ENCODE results near the gene VIPR1. TPM values are rescaled to one million over a fixed set of nuclear protein-coding genes. Genes with fewer than 3 reads are reported as not detected.
"Not testable (repeated sequence)": the region's sequence is repeated elsewhere in the genome, so short reads cannot be mapped to it uniquely, and the experiment has no call there.

The VIPR1 gene
- total RNA-seq, 4 donors from 2014 or later, result 3.0 to 6.6 (median 4.6) TPM

DNA sequence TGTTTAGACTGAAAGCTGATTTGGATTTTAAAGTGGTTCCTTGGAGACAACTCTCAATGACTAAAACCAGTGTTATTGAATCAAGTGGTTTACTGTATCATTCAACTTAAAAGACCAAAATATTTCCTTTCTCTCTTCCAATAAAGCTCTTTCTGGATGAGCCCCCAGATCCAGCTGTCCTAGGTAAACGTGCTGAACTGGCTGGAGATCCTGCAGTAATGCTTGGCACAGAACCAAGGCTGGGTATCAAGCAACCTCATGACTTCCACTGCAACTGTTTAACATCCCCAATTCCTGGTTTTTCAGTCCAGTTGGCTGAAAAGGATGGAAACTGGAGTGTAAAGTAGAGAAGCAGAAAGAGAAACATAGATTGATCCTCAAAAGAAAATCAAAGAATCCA, 50.4 kb downstream of the VIPR1 start:
- no peak for DNase-seq (ENCODE audit: extremely low spot score)
- Histone ChIP-seq H3K9me3 (no peaks in the 10 kb centered on the region), H3K4me1 (peaks cover 0 to 1% (median under 1%) of the 10 kb centered on the region in 4 donors), H3K27me3 (no peaks in the 10 kb centered on the region), H3K36me3 (peaks cover 46 to 93% (median 77%) of the 10 kb centered on the region in 4 donors), H3K27ac (replicated peaks in 1 of 4) (no peak overlapping the region), H3K4me3 (no peak overlapping the region)
- TF ChIP-seq POLR2A (IDR thresholded peaks at IDR 0.05; ENCODE audit: low read depth), result no peak
- TF ChIP-seq EP300 (IDR thresholded peaks at IDR 0.05), result no peak
- TF ChIP-seq POLR2AphosphoS5 (IDR thresholded peaks at IDR 0.05), result no peak
- TF ChIP-seq, protein P1, sequence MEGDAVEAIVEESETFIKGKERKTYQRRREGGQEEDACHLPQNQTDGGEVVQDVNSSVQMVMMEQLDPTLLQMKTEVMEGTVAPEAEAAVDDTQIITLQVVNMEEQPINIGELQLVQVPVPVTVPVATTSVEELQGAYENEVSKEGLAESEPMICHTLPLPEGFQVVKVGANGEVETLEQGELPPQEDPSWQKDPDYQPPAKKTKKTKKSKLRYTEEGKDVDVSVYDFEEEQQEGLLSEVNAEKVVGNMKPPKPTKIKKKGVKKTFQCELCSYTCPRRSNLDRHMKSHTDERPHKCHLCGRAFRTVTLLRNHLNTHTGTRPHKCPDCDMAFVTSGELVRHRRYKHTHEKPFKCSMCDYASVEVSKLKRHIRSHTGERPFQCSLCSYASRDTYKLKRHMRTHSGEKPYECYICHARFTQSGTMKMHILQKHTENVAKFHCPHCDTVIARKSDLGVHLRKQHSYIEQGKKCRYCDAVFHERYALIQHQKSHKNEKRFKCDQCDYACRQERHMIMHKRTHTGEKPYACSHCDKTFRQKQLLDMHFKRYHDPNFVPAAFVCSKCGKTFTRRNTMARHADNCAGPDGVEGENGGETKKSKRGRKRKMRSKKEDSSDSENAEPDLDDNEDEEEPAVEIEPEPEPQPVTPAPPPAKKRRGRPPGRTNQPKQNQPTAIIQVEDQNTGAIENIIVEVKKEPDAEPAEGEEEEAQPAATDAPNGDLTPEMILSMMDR (IDR thresholded peaks at IDR 0.05), result no peak
- 23% methylated on average over 1 of the region's 1 CpG for WGBS
- intact Hi-C loops (cut with DNase I), result no loop called here

DNA sequence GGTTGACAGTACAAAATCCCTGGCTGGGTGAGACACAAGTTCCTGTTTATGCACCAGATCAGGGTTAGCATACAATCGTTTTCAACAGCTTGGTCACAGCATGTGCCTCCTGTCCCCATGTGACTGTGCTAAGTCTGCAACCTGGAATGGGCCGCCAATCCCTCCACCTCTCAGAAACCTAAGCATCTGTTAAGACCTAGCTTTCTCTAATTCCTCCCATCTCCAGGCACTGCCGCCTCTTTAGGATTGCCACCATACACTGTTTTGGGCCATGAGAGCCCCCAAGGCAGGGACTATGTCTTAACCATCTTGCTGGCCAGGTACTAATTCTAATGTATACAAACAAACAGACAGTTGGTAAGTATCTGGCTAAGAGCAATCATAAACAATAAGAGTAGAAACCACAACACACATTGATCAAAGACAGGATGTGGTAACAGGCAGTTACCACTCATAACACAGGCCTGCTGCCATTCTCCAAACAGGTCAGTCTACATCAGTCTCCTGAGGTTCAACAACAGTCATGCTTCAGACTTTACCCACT, 53.7 kb downstream of the VIPR1 start:
- no peak overlapping the region for H3K4me3 ChIP-seq
- peak; percentile 80 for DNase-seq (ENCODE audit: extremely low spot score)
- no peaks in the 10 kb centered on the region for H3K27me3 ChIP-seq
- intact Hi-C loops (cut with DNase I), result no loop called here
- H3K36me3 ChIP-seq, result peaks cover 55 to 97% (median 83%) of the 10 kb centered on the region in 4 donors
- no peak overlapping the region for H3K27ac ChIP-seq (replicated peaks in 1 of 4)
- TF ChIP-seq EP300 (IDR thresholded peaks at IDR 0.05) (no peak), POLR2A (IDR thresholded peaks at IDR 0.05; ENCODE audit: low read depth) (no peak), POLR2AphosphoS5 (IDR thresholded peaks at IDR 0.05) (no peak)
- TF ChIP-seq, protein P1 (IDR thresholded peaks at IDR 0.05), result no peak
- WGBS, result 70% methylated on average over 3 of the region's 3 CpGs
- no peaks in the 10 kb centered on the region for H3K4me1 ChIP-seq
- H3K9me3 ChIP-seq, result no peaks in the 10 kb centered on the region

DNA sequence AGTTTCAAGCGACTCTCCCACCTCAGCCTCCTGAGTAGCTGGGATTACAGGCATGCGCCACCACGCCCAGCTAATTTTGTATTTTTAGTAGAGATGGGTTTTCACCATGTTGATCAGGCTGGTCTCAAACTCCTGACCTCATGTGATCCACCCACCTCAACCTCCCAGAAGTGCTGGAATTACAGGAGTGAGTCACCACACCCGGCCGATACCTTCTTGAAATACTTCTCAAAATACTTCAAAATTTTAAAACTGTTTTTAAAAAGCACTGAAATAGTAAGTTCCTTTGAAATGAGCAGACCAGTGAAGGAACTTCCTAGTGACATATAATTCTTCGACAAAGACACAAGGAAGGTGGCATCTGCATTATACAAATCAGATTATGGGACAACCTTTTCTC, 54.4 kb downstream of the VIPR1 start:
- H3K4me3 ChIP-seq; H3K27ac ChIP-seq (replicated peaks in 1 of 4); DNase-seq (ENCODE audit: extremely low spot score); H3K27me3 ChIP-seq; H3K4me1 ChIP-seq; intact Hi-C loops (cut with DNase I); H3K9me3 ChIP-seq: not testable (repeated sequence)
- 96% methylated on average over 6 of the region's 6 CpGs for WGBS
- H3K36me3 ChIP-seq, result peaks cover 55 to 98% (median 87%) of the 10 kb centered on the region in 4 donors

DNA sequence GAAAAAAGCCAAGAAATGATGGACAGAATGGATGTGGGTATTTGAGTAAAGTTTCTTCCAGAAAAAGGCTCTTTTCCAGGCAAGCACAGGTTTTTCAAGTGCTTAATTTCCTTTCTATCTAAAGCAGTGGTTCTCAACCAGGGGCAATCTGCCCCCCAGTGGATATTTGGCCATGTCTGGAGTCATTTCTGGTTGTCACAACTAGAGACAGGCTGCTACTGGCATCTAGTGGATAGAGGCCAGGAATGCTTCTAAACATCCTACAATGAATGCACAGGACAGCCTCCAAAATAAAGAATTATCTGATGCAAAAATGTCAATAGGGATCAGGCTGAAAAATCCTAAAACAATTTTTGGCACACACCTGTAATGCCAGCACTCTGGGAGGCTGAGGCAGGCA, 55.4 kb downstream of the VIPR1 start:
- Histone ChIP-seq H3K4me3 (no peak overlapping the region), H3K9me3 (no peaks in the 10 kb centered on the region), H3K27ac (replicated peaks in 1 of 4) (no peak overlapping the region), H3K4me1 (peaks cover 0 to 9% (median 0%) of the 10 kb centered on the region in 4 donors), H3K27me3 (no peaks in the 10 kb centered on the region), H3K36me3 (peaks cover 55 to 98% (median 91%) of the 10 kb centered on the region in 4 donors)
- TF ChIP-seq, protein P1 (IDR thresholded peaks at IDR 0.05), result peak in 1 of 3 experiments; percentile 9
- no peak for TF ChIP-seq POLR2A (IDR thresholded peaks at IDR 0.05; ENCODE audit: low read depth)
- intact Hi-C loops (cut with DNase I), result no loop called here
- DNase-seq (ENCODE audit: extremely low spot score), result no peak

DNA sequence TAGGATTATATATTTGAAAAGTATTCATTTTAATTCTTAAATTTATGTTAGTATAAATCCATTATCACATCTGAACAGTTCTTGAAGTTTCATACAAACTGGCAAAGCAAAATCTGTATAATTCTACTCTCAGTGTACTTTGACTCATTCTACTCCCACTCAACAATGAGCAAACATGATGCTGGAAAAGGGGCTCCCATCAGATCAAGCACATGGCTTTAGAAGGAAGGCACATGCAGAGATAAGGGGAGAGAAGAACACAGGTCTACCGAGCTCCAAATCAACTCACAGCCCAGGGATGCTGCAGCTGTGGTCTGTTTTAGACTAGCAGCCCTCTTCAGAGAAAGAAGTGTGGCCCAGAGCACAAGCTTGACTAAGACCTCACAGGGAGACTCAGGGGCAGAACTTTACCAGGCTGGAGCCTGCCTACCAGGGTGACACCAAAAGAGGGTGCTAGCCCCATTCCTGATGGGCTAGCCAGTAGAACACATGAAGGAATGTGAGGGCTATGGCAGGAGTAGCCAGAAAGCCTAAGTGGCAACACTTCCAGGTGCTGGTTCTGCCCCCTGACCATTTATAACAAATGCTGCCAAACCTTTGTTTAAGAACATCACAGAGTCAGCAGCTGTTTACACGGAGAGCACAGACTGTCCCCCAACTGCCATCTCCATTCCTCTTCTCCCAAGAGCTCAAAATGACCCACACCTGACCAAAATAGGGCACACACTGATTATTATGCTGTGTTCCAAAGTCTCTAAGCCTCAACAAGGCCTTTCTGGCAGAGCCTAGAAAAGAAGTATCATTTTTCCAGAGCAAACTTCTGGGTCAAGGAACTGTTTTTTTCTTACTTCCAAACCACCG, 59.8 kb downstream of the VIPR1 start:
- no peaks in the 10 kb centered on the region for H3K9me3 ChIP-seq
- 72% methylated on average over 3 of the region's 3 CpGs for WGBS
- H3K27ac ChIP-seq (replicated peaks in 1 of 4), result no peak overlapping the region
- TF ChIP-seq EP300 (IDR thresholded peaks at IDR 0.05) (no peak), POLR2A (IDR thresholded peaks at IDR 0.05; ENCODE audit: low read depth) (no peak), POLR2AphosphoS5 (IDR thresholded peaks at IDR 0.05) (no peak)
- TF ChIP-seq, protein P1 (IDR thresholded peaks at IDR 0.05), result no peak
- intact Hi-C loops (cut with DNase I), result no loop called here
- no peak overlapping the region for H3K4me3 ChIP-seq
- peaks cover 0 to 9% (median 0%) of the 10 kb centered on the region in 4 donors for H3K4me1 ChIP-seq
- no peak for DNase-seq (ENCODE audit: extremely low spot score)
- H3K36me3 ChIP-seq, result peaks cover 34 to 96% (median 87%) of the 10 kb centered on the region in 4 donors
- H3K27me3 ChIP-seq, result no peaks in the 10 kb centered on the region
